Right hindlimb (tissue), 1 donor: ENCODE data around the gene CSH2.
"Not testable (repeated sequence)": the region's sequence is repeated elsewhere in the genome, so short reads cannot be mapped to it uniquely, and the experiment has no call there.

Source experiments
- DNase-seq: peaks from one replicate; pipeline ENCODE4 v3.0.0-alpha.2; 2018

Gene CSH2

GRCh38 chr17:63873577-63873976, at the start of gene CSH2:
CSH2 (minus strand) TSS chr17:63873677; CDS start chr17:63873614, 63 bp downstream.
- DNase-seq: not testable (repeated sequence)

DNA sequence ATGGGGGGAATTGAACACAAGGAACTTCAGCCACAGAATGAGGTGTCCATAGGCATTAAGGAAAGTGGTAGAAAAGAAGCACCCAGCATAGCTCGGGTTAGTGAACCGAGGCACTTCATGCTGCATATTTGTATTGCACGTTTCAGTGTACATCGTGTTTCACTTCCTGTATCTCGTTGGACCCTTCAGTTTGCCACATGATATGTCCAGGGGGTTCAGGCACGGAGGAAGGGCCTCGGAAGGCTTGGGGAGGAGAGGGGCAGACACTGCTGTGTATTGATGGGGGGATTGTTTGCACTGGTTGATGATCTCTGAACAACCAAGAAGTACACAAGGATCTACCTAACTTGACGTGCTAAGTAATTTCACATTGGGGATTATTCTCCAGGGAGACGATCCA, 48.9 kb upstream of the CSH2 start:
- not testable (repeated sequence) for DNase-seq

- not testable (repeated sequence) for DNase-seq
Measured at GRCh38 chr17:63920779-63921178, 47.3 kb upstream of the CSH2 start.

DNA sequence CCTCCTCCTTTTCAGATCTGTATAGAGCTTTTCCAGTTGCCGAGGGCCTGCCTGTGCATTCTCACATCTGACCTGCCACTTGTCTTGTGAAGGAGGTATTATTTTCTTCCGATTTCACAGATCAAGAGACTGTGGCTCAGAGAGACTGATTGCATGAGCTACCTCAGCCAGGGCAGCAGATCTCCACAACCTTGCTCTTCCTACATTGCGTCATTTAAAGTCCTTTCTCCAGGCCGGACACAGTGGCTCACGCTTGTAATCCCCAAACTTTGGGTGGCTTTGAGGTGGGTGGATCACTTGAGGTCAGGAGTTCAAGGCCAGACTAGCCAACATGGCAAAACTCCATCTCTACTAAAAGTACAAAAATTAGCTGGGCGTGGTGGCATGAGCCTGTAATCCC, 46.6 kb upstream of the CSH2 start:
- not testable (repeated sequence) for DNase-seq

- DNase-seq: peak; percentile 61
Measured at GRCh38 chr17:63919311-63919723, 45.8 kb upstream of the CSH2 start.

- DNase-seq: not testable (repeated sequence)
Measured at GRCh38 chr17:63918789-63919305, 45.4 kb upstream of the CSH2 start, which contains the start of gene GH1. GH1 (minus strand) TSS chr17:63918839; CDS start chr17:63918776, 63 bp downstream.

- DNase-seq: no peak
Measured at GRCh38 chr17:63918305-63918704, 44.8 kb upstream of the CSH2 start.

DNA sequence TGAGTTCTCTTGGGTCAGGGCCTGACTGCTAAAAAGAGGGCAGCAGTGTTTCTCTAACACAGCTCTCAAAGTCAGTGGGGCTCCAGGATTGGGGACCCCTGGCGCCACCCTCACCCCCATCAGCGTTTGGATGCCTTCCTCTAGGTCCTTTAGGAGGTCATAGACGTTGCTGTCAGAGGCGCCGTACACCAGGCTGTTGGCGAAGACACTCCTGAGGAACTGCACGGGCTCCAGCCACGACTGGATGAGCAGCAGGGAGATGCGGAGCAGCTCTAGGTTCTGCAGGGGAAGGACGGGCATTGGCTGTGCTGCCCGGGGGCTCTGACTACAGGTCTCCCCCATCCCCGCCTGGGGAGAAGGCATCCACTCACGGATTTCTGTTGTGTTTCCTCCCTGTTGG, 44.2 kb upstream of the CSH2 start:
- DNase-seq: no peak

DNA sequence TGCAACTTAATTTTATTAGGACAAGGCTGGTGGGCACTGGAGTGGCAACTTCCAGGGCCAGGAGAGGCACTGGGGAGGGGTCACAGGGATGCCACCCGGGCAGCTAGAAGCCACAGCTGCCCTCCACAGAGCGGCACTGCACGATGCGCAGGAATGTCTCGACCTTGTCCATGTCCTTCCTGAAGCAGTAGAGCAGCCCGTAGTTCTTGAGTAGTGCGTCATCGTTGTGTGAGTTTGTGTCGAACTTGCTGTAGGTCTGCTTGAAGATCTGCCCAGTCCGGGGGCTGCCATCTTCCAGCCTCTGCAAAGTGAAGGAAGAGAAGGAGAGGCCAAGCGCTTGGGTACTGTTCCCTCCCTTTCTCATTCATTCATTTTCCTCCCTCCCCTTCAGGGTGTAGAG, 43.7 kb upstream of the CSH2 start:
- not testable (repeated sequence) for DNase-seq

DNA sequence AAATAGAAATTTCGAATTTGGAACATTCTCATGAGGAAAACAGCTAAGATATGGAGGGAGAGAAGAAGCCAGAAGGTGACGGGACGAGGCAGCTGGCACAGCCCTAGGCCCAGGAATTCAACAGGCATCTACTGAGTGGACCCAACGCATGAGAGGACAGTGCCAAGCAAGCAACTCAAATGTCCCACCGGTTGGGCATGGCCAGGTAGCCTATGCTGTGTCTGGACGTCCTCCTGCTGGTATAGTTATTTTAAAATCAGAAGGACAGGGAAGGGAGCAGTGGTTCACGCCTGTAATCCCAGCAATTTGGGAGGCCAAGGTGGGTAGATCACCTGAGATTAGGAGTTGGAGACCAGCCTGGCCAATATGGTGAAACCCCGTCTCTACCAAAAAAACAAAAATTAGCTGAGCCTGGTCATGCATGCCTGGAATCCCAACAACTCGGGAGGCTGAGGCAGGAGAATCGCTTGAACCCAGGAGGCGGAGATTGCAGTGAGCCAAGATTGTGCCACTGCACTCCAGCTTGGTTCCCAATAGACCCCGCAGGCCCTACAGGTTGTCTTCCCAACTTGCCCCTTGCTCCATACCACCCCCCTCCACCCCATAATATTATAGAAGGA, 43.2 kb upstream of the CSH2 start:
- no peak for DNase-seq

DNA sequence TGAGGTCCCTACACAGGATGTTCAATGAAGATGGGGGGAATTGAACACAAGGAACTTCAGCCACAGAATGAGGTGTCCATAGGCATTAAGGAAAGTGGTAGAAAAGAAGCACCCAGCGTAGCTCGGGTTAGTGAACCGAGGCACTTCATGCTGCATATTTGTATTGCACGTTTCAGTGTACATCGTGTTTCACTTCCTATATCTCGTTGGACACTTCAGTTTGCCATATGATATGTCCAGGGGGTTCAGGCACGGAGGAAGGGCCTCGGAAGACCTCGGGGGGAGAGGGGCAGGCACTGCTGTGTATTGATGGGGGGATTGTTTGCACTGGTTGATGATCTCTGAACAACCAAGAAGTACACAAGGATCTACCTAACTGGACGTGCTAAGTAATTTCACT, 42.3 kb upstream of the CSH2 start:
- not testable (repeated sequence) for DNase-seq

DNA sequence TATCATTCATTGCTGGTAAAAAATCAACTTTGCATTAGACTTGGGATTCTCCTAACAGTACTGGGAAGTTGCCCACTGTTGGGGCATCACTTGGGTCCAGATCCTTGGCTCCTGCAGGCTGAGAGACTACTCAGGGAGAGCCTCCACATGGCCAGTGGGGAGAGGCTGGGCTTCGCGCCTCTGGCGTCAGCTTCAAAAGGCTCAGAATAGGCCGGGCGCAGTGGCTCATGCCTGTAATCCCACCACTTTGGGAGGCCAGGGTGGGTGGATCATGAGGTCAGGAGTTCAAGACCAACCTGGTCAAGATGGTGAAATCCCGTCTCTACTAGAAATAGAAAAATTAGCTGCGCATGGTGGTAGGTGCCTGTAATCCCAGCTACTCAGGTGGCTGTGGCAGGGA, 41.0 kb upstream of the CSH2 start:
- DNase-seq: no peak

- DNase-seq: peak; percentile 42
Measured at GRCh38 chr17:63911657-63912100, 38.2 kb upstream of the CSH2 start.

GRCh38 chr17:63911041-63911635, 37.7 kb upstream of the CSH2 start, which contains the start of gene CSHL1:
CSHL1 (minus strand) TSS chr17:63911258; CDS start chr17:63911196, 62 bp downstream.
- no peak for DNase-seq

- no peak for DNase-seq
Measured at GRCh38 chr17:63910096-63910495, 36.6 kb upstream of the CSH2 start.

DNA sequence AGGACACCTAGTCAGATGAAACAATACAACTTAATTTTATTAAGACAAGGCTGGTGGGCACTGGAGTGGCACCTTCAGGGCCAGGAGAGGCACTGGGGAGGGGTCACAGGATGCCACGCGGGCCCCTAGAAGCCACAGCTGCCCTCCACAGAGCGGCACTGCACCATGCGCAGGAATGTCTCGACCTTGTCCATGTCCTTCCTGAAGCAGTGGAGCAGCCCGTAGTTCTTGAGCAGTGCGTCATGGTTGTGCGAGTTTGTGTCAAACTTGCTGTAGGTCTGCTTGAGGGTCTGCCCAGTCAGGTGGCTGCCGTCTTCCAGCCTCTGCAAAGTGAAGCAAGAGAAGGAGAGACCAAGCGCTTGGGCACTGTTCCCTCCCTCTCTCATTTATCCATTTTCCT, 36.1 kb upstream of the CSH2 start:
- DNase-seq: not testable (repeated sequence)

DNA sequence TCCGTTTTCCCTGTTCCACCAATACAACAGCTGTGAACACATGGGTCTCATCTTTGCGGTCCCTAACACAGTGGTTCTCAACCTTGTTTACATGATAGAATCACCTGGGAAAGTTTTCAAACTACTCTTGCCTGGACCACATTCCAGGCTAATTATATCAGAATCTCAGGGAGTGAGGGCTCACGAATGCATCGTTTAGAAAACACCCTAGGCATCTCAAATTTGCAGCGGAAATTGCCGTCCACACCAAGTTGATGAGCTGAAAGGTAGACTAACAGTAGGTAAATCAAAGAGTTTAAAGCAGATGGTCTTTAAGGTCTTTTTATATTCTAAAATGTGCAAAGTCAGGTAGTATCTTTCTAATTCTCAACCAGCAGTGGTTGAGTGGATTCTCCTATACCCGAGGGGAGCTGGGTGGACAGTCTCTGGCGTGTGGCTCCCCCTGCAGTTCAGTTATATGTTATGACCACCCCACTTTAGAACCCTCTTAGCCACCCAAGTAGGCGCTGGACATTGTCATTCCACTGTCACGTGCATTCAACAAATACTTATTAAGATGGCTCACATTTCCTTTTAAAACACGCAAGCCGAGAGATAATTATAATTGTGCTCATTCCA, 33.8 kb upstream of the CSH2 start:
- DNase-seq: not testable (repeated sequence)

DNA sequence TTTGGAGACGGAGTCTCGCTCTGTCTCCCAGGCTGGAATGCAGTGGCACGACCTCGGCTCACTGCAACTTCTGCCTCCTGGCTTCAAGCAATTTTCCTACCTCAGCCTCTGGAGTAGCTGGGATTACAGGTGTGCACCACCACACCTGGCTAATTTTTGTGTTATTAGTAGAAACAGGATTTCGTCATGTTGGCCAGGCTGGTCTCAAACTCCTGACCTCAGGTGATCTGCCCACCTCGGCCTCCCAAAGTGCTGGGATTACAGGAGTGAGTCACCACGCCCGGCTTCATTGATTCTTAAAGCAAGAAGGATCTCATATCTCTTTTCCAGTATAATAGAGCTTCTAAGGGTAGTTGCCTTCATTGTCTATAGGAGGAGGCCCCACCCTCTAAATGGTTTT, 31.3 kb upstream of the CSH2 start:
- not testable (repeated sequence) for DNase-seq

DNA sequence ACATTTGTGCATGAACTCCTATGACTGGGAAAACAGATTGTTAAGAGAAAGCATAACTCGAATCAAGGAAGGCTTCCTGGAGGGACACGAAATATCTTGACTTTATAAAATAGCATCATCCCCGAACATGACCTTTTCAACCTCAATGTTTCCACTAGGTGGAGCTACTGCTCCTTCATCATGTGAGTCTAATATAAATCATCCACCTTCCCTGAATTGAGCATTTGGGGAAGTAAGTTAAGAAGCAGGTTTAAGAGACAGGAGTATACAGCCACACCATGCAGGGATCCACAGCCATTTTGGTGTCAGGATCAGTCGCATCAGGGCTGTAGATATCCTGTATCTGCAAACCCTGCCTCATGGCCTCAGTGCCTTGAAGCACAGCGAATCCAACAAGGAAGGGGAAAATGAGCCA, 30.3 kb upstream of the CSH2 start:
- not testable (repeated sequence) for DNase-seq

- not testable (repeated sequence) for DNase-seq
Measured at GRCh38 chr17:63901971-63902370, 28.5 kb upstream of the CSH2 start.

DNA sequence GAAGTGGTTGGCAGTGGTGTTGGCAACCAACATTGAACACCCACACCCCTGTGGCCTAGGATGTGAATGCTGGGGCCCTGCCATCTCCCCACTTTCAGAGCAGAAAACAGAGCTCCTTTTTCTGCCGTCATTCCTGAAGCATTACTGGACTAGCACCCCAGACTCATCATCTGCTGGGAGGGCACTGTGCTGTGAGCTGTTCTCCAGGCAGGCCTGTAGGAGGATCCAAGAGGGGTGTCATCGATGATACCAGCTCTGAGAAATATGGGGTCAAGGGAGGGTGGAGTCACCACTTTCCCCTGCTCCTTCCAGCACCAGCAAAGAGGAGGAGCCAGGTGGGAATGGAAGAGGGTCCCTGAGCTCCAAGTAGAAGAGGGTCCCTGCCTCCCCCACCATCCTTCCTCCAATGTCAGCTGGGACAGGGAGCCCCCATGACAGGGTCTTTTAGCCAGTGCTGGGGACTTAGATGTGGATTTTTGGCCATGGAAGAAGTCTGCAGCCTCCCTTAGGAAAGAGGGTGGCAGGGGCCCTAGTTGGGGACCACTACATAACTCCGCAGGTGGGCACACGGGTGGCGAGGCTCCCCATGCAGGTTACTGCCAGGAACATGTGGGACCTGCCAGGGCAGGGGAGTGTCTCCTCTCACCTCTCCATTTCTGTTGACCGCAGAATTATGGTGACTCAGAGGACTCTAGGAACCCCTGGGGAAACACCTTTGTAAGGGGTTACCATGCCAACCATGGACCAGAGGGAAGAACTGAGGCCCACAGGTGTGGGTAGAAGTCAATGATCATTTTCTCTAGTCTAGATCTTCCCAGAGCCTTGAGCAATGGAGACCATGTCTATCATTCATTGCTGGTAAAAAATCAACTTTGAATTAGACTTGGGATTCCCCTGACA, 25.7 kb upstream of the CSH2 start:
- not testable (repeated sequence) for DNase-seq

DNA sequence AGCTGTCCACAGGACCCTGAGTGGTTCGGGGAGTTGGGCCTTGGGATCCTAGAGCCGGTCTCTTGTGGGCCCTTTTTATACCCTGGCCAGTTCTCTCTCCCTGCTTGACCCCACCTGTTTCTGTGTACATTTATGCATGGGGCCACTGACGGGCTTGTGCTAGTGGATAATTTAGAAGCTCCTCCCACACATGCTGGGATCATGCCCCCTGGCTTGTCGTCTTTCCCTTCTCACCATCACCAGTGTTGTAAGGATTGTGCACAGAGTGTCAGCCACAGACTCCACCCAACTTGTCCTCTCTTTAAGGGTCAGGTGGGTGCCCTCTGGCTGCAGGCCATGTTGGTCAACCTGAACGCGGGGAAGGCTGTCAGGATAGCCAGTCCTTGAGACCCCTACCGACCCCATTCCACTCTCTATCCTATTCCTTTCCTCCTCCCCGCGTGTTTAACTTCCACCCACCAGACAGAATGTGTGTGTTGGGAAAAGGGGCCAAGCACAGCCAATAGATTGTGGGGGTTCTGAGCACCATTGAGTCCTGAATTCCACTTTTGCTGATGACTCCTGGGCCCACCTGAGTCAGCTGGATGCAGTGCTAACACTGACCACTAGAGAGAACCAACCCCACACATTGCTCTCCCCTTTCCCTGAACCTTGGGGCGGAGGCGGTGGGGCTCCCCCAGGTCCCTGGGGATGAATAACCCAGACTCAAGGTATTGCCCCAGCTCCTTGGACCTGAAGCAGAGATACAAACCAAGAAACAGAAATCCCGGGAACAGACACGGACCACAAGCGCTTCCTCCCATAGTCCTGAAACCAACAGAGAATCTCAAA, 23.3 kb upstream of the CSH2 start, which contains the start of gene CSH1:
TSS of gene CSH1 (minus strand) at position 51 of the 831 bp plus-strand sequence. CDS start 63 bp downstream, outside the sequence.
- DNase-seq: not testable (repeated sequence)
